ENCODE data around the gene ACSF2.

Gene ACSF2

DNA sequence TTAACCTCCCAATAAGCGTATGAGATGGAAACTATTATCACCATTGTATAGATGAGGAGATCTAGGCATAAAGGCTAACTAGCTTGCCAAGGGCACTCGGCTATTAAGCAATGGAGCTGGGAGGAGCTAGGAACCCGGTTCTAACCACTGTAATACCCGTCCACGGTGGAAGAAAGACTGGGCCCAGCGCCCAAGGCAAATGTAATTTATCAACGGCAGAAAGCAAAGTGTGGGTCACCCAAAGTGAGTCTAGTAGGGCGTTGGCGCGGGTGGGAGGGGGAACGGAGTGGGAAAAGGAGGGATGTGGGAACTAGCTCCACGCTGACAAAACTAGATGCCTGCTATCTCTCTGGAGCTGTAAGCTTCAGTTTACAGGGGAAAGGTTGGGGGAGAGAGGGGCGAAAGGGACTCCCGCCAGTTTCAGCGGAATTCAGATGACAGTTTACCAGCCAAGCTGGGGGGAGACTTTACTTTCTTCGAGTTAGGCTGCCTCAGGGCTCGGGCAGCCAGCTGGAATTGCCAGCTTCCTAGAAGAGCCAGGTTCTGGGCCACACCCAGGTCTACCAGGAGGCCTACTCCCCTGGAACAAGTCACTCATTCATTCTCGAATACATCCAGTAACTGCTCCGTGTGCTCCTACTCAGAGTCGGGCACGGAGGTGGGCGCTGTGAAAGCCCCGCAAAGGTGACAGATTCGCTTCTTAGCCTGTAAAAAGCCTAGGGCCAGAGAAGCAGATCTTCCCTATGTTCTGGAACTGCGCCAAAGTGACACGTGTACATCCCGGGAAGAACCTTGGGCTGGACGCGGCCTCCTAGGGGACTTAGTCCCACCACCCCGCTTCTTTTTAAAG, 29.5 kb upstream of the ACSF2 start (continued):
- TF ChIP-seq, protein P1, sequence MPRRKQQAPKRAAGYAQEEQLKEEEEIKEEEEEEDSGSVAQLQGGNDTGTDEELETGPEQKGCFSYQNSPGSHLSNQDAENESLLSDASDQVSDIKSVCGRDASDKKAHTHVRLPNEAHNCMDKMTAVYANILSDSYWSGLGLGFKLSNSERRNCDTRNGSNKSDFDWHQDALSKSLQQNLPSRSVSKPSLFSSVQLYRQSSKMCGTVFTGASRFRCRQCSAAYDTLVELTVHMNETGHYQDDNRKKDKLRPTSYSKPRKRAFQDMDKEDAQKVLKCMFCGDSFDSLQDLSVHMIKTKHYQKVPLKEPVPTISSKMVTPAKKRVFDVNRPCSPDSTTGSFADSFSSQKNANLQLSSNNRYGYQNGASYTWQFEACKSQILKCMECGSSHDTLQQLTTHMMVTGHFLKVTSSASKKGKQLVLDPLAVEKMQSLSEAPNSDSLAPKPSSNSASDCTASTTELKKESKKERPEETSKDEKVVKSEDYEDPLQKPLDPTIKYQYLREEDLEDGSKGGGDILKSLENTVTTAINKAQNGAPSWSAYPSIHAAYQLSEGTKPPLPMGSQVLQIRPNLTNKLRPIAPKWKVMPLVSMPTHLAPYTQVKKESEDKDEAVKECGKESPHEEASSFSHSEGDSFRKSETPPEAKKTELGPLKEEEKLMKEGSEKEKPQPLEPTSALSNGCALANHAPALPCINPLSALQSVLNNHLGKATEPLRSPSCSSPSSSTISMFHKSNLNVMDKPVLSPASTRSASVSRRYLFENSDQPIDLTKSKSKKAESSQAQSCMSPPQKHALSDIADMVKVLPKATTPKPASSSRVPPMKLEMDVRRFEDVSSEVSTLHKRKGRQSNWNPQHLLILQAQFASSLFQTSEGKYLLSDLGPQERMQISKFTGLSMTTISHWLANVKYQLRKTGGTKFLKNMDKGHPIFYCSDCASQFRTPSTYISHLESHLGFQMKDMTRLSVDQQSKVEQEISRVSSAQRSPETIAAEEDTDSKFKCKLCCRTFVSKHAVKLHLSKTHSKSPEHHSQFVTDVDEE (CRISPR knock-in tag; IDR thresholded peaks at IDR 0.05), result no peak
- TF ChIP-seq, protein P2, sequence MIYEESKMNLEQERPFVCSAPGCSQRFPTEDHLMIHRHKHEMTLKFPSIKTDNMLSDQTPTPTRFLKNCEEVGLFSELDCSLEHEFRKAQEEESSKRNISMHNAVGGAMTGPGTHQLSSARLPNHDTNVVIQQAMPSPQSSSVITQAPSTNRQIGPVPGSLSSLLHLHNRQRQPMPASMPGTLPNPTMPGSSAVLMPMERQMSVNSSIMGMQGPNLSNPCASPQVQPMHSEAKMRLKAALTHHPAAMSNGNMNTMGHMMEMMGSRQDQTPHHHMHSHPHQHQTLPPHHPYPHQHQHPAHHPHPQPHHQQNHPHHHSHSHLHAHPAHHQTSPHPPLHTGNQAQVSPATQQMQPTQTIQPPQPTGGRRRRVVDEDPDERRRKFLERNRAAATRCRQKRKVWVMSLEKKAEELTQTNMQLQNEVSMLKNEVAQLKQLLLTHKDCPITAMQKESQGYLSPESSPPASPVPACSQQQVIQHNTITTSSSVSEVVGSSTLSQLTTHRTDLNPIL (CRISPR knock-in tag; IDR thresholded peaks at IDR 0.05; ENCODE audit: low read depth), result no peak
- TF ChIP-seq OSR1 (CRISPR knock-in tag; IDR thresholded peaks at IDR 0.05), result no peak
- TF ChIP-seq ISL1 (CRISPR knock-in tag; IDR thresholded peaks at IDR 0.05), result no peak
- TF ChIP-seq, protein P3, sequence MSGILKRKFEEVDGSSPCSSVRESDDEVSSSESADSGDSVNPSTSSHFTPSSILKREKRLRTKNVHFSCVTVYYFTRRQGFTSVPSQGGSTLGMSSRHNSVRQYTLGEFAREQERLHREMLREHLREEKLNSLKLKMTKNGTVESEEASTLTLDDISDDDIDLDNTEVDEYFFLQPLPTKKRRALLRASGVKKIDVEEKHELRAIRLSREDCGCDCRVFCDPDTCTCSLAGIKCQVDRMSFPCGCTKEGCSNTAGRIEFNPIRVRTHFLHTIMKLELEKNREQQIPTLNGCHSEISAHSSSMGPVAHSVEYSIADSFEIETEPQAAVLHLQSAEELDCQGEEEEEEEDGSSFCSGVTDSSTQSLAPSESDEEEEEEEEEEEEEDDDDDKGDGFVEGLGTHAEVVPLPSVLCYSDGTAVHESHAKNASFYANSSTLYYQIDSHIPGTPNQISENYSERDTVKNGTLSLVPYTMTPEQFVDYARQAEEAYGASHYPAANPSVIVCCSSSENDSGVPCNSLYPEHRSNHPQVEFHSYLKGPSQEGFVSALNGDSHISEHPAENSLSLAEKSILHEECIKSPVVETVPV (CRISPR knock-in tag; IDR thresholded peaks at IDR 0.05), result no peak
- no peak for TF ChIP-seq RARB (CRISPR knock-in tag; IDR thresholded peaks at IDR 0.05)
- TF ChIP-seq ZFP30 (CRISPR knock-in tag; IDR thresholded peaks at IDR 0.05), result no peak
- TF ChIP-seq TOX (CRISPR knock-in tag; IDR thresholded peaks at IDR 0.05; ENCODE audit: borderline replicate concordance), result no peak
- no peak for TF ChIP-seq ZC3H10 (CRISPR knock-in tag; IDR thresholded peaks at IDR 0.05)
- TF ChIP-seq CSDC2 (CRISPR knock-in tag; IDR thresholded peaks at IDR 0.05), result no peak

DNA sequence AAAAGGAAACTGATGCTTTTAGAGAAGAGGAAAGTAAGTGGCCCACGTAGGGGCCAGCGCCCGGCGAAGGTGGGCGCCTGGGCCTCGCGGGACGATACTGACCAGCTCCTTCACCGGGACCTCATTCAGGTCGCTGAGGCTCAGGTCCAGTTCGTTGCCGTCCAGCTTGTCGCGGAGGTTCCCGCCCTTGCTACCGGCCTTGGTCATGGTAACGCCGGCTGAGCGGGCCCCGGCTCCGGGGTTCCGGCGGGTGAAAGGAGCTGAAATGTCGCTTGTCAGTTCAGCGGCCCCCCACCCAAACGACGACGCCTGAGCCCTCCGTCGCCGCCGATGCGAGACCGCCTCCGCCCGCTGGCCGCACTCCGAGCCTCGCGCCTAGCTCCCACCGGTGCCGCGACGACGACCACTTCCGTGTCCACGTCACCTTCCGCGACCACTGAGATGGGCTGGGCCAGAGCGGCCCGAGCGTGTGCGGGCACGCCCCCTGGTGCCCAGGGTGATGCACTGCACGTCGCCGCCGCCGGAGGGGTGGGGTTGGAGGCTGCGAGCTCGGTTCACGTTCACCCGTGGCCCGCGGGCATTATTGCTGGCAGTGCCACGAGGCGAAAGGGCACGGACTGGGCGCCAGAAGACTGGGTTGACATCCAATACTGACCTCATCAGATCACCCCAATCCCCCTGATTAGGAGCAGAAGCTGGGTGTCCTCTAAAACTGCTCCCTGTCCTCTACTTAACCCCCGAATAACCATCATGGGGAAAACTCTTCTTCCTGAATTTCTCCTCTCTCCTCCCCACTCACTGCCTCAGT, 28.7 kb upstream of the ACSF2 start, which contains the start of gene LRRC59:
TSS of gene LRRC59 (minus strand) at position 413 of the 808 bp plus-strand sequence. CDS start at position 207, 206 bp downstream.
- peak; percentile 95 for ATAC-seq
- TF ChIP-seq TOX (CRISPR knock-in tag; IDR thresholded peaks at IDR 0.05; ENCODE audit: borderline replicate concordance), result no peak
- no peak for TF ChIP-seq TCF4 (CRISPR knock-in tag; IDR thresholded peaks at IDR 0.05; ENCODE audit: borderline replicate concordance)
- no peak for TF ChIP-seq RARB (CRISPR knock-in tag; IDR thresholded peaks at IDR 0.05)
- TF ChIP-seq CSDC2 (CRISPR knock-in tag; IDR thresholded peaks at IDR 0.05), result peak; percentile 11; the same call in 1 of the 2 replicates
- no peak for TF ChIP-seq ISL1 (CRISPR knock-in tag; IDR thresholded peaks at IDR 0.05)
- TF ChIP-seq PPARA (CRISPR knock-in tag; IDR thresholded peaks at IDR 0.05; ENCODE audit: borderline replicate concordance), result no peak
- no peak for TF ChIP-seq OSR1 (CRISPR knock-in tag; IDR thresholded peaks at IDR 0.05)
- TF ChIP-seq, protein P1 (CRISPR knock-in tag; IDR thresholded peaks at IDR 0.05), result peak; percentile 61; the same call in 1 of the 2 replicates
- TF ChIP-seq ARNTL (CRISPR knock-in tag; IDR thresholded peaks at IDR 0.05; ENCODE audit: borderline replicate concordance, low read depth), result no peak

DNA sequence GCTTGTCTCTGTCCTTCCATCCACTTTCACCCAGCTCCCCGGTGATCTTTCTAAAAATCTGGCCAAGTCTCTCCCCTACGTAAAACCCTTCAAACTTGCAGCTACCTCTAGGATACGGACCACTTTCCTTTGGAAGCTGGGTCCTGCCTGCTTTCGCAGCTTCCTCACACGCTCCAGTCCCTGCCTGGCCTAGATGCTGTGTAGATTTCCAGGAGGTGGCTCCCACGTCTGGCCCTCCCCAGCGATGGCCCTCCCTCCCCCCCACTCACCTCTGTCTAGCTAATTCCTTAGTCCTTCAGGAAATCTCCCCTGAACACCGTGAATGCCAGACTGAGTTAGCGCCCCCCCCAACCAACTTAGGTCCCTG, 28.1 kb upstream of the ACSF2 start:
- no peak; the same call in 2 of the 3 replicates for ATAC-seq
- TF ChIP-seq, protein P1 (CRISPR knock-in tag; IDR thresholded peaks at IDR 0.05), result no peak
- TF ChIP-seq, protein P2 (CRISPR knock-in tag; IDR thresholded peaks at IDR 0.05; ENCODE audit: low read depth), result no peak
- TF ChIP-seq TCF4 (CRISPR knock-in tag; IDR thresholded peaks at IDR 0.05; ENCODE audit: borderline replicate concordance) (no peak), ARNTL (CRISPR knock-in tag; IDR thresholded peaks at IDR 0.05; ENCODE audit: borderline replicate concordance, low read depth) (no peak), PPARA (CRISPR knock-in tag; IDR thresholded peaks at IDR 0.05; ENCODE audit: borderline replicate concordance) (no peak), ISL1 (CRISPR knock-in tag; IDR thresholded peaks at IDR 0.05) (no peak), TOX (CRISPR knock-in tag; IDR thresholded peaks at IDR 0.05; ENCODE audit: borderline replicate concordance) (no peak), ZC3H10 (CRISPR knock-in tag; IDR thresholded peaks at IDR 0.05) (no peak), RARB (CRISPR knock-in tag; IDR thresholded peaks at IDR 0.05) (no peak), ZNF8 (CRISPR knock-in tag; IDR thresholded peaks at IDR 0.05) (no peak), GLIS3 (CRISPR knock-in tag; IDR thresholded peaks at IDR 0.05) (no peak), ZNF70 (CRISPR knock-in tag; IDR thresholded peaks at IDR 0.05) (no peak), CSDC2 (CRISPR knock-in tag; IDR thresholded peaks at IDR 0.05) (no peak)
- TF ChIP-seq, protein P4, sequence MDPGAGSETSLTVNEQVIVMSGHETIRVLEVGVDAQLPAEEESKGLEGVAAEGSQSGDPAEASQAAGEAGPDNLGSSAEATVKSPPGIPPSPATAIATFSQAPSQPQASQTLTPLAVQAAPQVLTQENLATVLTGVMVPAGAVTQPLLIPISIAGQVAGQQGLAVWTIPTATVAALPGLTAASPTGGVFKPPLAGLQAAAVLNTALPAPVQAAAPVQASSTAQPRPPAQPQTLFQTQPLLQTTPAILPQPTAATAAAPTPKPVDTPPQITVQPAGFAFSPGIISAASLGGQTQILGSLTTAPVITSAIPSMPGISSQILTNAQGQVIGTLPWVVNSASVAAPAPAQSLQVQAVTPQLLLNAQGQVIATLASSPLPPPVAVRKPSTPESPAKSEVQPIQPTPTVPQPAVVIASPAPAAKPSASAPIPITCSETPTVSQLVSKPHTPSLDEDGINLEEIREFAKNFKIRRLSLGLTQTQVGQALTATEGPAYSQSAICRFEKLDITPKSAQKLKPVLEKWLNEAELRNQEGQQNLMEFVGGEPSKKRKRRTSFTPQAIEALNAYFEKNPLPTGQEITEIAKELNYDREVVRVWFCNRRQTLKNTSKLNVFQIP (CRISPR knock-in tag; IDR thresholded peaks at IDR 0.05; ENCODE audit: borderline replicate concordance, low read depth), result no peak

Data from SK-N-SH treated with all-trans-retinoic acid at 6 μM for 48 hours (cell line).